ENCODE results near the gene CYP4F2. TPM values are rescaled to one million over a fixed set of nuclear protein-coding genes. Genes with fewer than 3 reads are reported as not detected.
"Not testable (repeated sequence)": the region's sequence is repeated elsewhere in the genome, so short reads cannot be mapped to it uniquely, and the experiment has no call there.

The CYP4F2 gene
- total and polyA plus RNA-seq, 9 of the 15 experiments (the other 6 are each of a cell fraction or from before 2014, with no cell fraction given) = 0.10 to 0.56 (median 0.32) TPM; not detected in 2

DNA sequence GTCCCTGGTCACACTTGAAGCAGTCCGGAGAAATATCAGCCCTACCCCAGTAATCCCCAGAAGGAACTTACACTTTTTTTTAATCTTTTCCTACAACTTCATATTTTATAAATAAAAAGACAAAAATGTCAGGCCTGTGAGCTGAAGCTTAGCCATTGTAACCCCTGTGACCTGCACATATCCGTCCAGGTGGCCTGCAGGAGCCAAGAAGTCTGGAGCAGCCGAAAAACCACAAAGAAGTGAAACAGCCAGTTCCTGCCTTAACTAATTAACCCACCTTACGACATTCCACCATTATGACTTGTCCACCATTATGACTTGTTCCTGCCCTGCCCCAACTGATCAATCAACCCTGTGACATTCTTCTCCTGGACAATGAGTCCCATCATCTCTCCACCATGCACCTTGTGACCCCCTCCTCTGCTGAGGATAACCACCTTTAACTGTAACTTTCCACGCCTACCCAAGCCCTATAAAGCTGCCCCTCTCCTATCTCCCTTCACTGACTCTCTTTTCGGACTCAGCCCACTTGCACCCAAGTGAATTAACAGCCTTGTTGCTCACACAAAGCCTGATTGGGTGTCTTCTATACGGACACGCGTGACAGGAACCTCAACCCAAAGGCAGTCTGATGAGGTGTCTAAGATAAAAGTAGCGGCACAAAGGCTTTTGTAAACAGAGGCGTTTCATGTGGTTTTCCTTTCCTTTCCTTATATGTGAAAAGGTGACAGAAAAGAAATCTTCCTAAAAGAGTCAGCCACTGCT is 62.1 kb downstream of the CYP4F2 start (continued):
- TF ChIP-seq, protein P1, sequence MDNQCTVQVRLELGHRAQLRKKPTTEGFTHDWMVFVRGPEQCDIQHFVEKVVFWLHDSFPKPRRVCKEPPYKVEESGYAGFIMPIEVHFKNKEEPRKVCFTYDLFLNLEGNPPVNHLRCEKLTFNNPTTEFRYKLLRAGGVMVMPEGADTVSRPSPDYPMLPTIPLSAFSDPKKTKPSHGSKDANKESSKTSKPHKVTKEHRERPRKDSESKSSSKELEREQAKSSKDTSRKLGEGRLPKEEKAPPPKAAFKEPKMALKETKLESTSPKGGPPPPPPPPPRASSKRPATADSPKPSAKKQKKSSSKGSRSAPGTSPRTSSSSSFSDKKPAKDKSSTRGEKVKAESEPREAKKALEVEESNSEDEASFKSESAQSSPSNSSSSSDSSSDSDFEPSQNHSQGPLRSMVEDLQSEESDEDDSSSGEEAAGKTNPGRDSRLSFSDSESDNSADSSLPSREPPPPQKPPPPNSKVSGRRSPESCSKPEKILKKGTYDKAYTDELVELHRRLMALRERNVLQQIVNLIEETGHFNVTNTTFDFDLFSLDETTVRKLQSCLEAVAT (IDR thresholded peaks at IDR 0.05) = peak; percentile 82 to 88; a peak in 3 of 4 replicates
- TF ChIP-seq DPF2 (IDR thresholded peaks at IDR 0.05) = peak; percentile 63; the same call in 1 of the 2 replicates
- TF ChIP-seq, protein P2, sequence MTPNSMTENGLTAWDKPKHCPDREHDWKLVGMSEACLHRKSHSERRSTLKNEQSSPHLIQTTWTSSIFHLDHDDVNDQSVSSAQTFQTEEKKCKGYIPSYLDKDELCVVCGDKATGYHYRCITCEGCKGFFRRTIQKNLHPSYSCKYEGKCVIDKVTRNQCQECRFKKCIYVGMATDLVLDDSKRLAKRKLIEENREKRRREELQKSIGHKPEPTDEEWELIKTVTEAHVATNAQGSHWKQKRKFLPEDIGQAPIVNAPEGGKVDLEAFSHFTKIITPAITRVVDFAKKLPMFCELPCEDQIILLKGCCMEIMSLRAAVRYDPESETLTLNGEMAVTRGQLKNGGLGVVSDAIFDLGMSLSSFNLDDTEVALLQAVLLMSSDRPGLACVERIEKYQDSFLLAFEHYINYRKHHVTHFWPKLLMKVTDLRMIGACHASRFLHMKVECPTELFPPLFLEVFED (CRISPR knock-in tag; conservative IDR thresholded peaks at IDR 0.05) = peak; percentile 59
- TF ChIP-seq HLTF (IDR thresholded peaks at IDR 0.05) = peak; percentile 38; the same call in 1 of the 2 replicates
- peak; percentile 97 for TF ChIP-seq HDGF (IDR thresholded peaks at IDR 0.05)
- peak in 1 of 3 experiments; percentile 46 for TF ChIP-seq YY1 (IDR thresholded peaks at IDR 0.05; ENCODE audit: borderline replicate concordance in 1 of 3, control insufficient read depth in 1 of 3, extremely low read depth in 1 of 3, insufficient read depth in 3 of 3, insufficient read length in 1 of 3, insufficient replicate concordance in 2 of 3, low read depth in 1 of 3, low read length in 2 of 3)
- 0 out of 2 replicates have a peak, but pooled peaks have one; percentile 17 for TF ChIP-seq NBN (IDR thresholded peaks at IDR 0.05; ENCODE audit: low read depth)
- TF ChIP-seq, protein P3, sequence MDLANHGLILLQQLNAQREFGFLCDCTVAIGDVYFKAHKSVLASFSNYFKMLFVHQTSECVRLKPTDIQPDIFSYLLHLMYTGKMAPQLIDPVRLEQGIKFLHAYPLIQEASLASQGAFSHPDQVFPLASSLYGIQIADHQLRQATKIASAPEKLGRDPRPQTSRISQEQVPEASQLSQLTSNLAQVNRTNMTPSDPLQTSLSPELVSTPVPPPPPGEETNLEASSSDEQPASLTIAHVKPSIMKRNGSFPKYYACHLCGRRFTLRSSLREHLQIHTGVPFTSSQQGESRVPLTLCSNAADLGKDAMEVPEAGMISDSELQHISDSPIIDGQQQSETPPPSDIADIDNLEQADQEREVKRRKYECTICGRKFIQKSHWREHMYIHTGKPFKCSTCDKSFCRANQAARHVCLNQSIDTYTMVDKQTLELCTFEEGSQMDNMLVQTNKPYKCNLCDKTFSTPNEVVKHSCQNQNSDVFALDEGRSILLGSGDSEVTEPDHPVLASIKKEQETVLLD (IDR thresholded peaks at IDR 0.05) = 0 out of 2 replicates have a peak, but pooled peaks have one; percentile 22
- TF ChIP-seq CXXC5 (CRISPR knock-in tag; IDR thresholded peaks at IDR 0.05) = 0 out of 2 replicates have a peak, but pooled peaks have one; percentile 6
- TF ChIP-seq, protein P4, sequence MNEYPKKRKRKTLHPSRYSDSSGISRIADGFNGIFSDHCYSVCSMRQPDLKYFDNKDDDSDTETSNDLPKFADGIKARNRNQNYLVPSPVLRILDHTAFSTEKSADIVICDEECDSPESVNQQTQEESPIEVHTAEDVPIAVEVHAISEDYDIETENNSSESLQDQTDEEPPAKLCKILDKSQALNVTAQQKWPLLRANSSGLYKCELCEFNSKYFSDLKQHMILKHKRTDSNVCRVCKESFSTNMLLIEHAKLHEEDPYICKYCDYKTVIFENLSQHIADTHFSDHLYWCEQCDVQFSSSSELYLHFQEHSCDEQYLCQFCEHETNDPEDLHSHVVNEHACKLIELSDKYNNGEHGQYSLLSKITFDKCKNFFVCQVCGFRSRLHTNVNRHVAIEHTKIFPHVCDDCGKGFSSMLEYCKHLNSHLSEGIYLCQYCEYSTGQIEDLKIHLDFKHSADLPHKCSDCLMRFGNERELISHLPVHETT (CRISPR knock-in tag; conservative IDR thresholded peaks at IDR 0.05 in 1 of 2, IDR thresholded peaks at IDR 0.05 in 1 of 2) = 0 out of 4 replicates have a peak, but pooled peaks of 1 of the 2 experiments have one; percentile 23
- TF ChIP-seq MEF2D (tag; conservative IDR thresholded peaks at IDR 0.05; ENCODE audit: low read depth) = 0 out of 2 replicates have a peak, but pooled peaks have one; percentile 36
- TF ChIP-seq SOX6 (IDR thresholded peaks at IDR 0.05) = peak; percentile 72
- TF ChIP-seq ESRRA (IDR thresholded peaks at IDR 0.05; ENCODE audit: borderline replicate concordance, low read depth) = 0 out of 2 replicates have a peak, but pooled peaks have one; percentile 8
- TF ChIP-seq HDAC1 (IDR thresholded peaks at IDR 0.05) = peak in 1 of 2 experiments; percentile 77; a peak in 2 of 4 replicates
- TF ChIP-seq CBFA2T3 (IDR thresholded peaks at IDR 0.05) = peak; percentile 66
- TF ChIP-seq, protein P5, sequence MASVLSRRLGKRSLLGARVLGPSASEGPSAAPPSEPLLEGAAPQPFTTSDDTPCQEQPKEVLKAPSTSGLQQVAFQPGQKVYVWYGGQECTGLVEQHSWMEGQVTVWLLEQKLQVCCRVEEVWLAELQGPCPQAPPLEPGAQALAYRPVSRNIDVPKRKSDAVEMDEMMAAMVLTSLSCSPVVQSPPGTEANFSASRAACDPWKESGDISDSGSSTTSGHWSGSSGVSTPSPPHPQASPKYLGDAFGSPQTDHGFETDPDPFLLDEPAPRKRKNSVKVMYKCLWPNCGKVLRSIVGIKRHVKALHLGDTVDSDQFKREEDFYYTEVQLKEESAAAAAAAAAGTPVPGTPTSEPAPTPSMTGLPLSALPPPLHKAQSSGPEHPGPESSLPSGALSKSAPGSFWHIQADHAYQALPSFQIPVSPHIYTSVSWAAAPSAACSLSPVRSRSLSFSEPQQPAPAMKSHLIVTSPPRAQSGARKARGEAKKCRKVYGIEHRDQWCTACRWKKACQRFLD (CRISPR knock-in tag; IDR thresholded peaks at IDR 0.05) = peak; percentile 66
- 0 out of 2 replicates have a peak, but pooled peaks have one; percentile 12 for TF ChIP-seq ZNF584 (CRISPR knock-in tag; IDR thresholded peaks at IDR 0.05; ENCODE audit: low read depth)
- TF ChIP-seq MYNN (IDR thresholded peaks at IDR 0.05) = 0 out of 2 replicates have a peak, but pooled peaks have one; percentile 12
- TF ChIP-seq MYNN (CRISPR knock-in tag; IDR thresholded peaks at IDR 0.05) = not testable (repeated sequence)

All from K562 (cell line).